HG02610 (cell line): Measurements from ENCODE around the gene OR2T35.
"Not testable (repeated sequence)": the region's sequence is repeated elsewhere in the genome, so short reads cannot be mapped to it uniquely, and the experiment has no call there.

ENCODE experiments used
- ATAC-seq: cut with Tn5 transposase; IDR thresholded peaks from one replicate; pipeline ENCODE4 v1.9.1; 2021; ENCODE audit warnings: mild to moderate bottlenecking, moderate library complexity; ENCODE audit not compliant: unreplicated experiment

OR2T35 gene, protein sequence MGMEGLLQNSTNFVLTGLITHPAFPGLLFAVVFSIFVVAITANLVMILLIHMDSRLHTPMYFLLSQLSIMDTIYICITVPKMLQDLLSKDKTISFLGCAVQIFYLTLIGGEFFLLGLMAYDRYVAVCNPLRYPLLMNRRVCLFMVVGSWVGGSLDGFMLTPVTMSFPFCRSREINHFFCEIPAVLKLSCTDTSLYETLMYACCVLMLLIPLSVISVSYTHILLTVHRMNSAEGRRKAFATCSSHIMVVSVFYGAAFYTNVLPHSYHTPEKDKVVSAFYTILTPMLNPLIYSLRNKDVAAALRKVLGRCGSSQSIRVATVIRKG

DNA sequence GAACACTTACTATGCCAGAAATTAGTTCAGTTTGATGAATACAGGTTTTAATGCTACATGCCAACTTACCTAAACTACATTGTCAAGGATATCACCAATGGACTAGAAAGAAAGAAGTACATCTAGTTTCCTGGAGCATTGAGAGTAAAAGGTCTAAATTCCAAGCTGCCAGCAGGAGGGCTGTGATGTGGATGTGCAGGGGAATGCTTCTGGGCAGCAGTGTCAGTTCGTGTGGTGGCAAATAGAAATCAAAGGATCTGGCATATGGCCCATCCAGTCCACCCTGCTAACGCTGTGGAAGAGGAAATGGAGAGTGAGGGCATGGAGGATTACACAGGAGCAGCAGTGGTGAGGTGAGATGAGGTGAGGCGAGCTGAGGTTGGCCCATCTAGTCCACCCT is at the start of gene OR2T35:
Gene OR2T35 (minus strand): TSS at position 101 of the 400 bp plus-strand sequence. CDS start 6,020 bp downstream, outside the sequence.
- ATAC-seq, result not testable (repeated sequence)

DNA sequence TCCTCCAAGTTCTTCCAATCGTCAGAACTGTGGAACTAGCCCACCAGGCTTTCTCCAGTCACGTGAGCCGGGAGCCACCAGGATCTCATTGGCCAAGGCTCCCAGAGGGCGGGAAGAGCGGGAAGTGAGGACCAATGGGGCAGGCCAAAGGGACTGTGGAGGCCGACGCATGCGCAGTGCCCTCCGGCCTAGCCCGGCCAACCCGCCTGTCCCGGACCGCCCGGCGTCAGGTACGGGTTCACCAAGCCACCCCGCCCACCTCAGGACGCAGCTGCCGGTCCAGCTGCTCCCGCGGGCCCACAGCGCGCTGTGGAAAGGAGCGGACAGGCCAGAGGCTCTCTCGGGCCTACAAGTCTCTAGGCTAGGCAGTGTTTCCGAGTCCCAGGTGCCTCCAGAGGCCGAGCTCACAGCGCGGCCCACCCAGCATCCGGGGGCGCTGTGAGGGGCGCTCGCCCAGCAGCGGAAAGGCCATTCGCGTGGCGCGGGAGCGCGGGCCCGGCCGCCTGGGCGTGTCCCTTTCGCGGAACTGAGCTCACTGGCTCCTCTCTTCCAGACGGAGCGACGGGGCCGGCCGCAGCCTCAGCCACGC is 46.6 kb upstream of the OR2T35 start:
- ATAC-seq, result no peak

DNA sequence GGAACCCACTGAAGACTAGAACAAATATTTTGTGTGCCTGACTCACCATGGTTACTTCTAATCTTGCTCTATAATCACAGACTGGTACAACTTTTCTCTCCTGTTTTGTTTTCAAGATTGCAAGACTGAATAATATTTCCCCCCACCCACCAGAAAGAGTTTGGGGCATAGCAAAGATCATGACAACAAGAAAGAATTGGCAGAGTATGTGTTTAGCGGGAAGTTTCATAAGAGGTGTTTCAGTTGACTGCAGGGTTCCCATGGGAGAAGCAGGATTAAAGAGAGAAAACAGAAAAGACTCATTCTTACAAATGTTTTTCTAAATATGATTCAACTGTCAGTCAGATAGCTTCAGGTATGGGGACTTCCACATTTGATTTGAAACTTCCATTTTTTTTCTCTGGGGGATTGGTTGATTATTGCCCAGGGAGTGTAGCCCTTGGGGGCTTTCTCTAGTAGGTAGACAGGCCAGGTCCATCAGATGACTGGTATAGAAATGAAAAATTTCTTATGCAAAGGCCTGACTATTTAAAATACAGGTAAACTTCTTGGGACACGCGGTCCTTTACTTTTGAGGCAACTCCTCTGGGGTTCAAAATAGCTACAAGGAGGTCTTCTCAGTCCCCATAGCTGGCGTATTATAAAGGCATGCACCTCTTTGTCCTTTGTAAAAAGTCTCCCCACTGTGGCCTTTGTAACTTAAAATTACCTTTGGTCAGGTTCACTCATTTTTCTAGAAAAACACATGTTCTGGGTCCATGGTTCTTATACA is 43.6 kb upstream of the OR2T35 start:
- ATAC-seq, result peak; percentile 81

DNA sequence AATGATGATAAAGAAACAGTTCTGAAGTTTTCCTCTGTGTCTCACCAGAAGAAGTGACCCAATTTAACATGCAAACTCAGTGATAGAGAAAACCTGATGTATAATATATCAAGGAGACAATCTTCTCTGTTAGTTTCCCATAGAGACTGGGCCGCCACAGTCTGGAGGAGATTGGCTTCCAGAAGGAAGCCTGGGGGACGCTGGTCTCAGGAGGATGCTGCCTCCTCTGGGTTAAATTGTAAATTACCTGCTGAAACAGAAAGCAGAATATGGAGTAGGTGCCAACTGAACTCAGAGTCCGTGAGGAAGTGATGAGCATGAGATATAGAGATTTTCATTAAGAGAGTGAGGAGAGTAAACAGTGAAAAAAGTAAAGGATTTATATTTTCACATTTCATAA is 41.7 kb upstream of the OR2T35 start:
- ATAC-seq, result peak; percentile 68

DNA sequence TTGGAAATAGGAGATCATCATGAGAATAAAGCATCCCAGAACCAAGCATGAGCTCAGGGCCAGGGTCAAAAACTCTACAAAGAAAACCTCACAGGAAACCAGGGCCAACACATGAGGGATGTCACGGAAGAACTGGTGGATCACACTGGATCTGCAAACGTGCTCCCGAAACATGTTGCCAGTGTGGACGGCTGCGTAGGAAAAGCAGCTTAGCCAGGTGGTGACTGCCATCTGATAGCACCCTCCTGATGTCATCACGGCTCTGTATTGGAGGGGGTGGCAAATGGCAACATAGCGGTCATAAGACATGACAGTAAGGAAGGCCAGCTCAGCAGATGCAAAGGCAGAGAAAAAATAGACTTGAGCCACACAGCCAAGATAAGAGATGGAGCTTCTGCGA is 36.6 kb upstream of the OR2T35 start:
- ATAC-seq, result no peak

DNA sequence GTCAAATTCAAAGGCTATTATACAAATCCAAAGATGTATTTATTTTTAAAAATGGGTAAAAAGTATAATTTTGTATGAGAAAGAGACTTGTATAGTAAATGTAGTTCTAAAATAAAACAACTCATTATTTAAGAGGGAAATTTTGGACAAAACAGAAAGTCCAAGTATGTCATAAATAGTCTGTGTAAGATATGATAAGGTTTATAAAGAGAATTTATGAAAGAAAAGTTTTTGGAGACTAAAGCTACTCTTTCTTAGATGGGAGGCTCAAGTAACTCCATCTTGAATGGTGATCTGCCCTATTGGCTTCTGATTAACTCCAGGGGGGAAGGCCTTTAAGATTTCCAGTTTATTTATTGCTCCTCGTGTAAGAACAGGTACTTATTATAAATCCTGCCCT is 24.9 kb upstream of the OR2T35 start:
- no peak for ATAC-seq

DNA sequence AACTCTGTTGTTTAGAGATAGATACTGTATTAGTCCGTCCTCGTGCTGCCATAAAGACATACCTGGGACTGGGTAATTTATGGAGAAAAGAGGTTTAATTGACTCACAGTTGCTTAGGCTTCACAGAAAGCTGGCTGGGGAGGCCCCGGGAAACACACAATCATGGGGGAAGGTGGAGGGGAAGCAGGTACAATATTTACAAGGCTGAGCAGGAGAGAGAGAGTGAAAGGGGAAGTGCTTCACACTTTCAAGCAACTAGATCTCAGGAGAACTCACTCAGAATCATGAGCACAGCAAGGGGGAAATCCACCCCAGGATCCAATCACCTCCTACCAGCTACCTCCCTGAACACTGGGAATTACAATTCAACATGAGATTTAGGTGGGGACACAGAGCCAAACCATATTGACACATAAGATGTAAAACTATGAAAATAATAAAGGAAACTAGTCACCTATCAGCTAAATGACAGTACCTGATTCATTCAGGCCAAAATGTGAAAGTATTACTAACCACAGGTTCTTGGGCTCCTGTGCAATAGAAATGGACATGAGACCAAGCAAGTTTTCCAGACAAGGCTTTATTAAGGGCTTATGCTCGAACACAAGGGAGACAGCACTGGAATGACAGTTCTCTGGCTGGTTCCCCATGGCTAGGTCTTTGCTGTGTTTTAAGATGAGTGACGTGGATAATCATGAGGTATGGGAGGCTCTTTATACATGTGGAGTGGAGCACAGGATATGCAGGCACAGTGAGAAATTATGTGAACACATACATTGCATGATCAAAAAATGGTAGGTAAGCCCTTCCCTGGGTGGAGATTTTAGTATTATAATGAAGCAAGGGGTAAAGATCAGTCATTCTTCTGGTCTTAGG is 18.6 kb upstream of the OR2T35 start:
- ATAC-seq, result peak; percentile 94

DNA sequence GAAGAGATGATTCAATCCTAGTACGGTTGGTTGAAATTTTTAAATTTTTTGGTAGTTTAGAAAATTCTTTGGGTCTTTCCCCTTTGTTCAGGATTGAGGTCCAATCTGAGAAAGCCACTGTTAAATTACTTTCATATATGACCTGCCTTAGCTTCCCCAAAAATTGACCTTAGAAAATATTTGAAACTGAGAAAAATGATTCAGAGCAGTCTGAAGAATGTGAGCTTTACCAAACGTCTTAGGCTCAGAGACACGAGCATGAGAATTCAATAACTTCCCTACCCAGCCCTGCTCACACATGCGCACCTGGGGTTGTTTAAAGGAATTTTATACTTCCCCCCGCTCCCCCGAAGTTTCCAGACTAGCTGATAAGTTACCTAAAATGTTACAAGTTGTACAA is 11.7 kb upstream of the OR2T35 start:
- peak; percentile 61 for ATAC-seq

DNA sequence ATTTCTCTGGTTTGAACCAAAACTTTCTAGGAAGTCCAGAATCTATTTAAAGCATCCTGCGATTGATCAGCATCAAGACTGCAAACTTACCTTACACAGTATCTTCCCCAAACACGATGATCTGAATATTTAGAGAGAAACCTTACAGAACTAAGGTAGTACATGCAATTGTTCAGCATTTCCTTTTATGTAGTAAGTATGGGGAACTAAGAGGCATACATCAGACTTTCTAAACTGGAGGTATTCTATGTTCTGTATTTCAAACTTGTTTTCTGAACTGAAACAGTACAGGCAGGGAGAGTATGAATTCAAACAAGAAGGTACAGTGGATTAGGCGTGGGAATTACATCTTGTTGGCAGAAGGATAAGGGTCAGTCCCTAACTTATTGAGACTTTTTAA is 10.3 kb upstream of the OR2T35 start, which contains the start of gene OR2T27:
Gene OR2T27 (minus strand): TSS at position 175 of the 400 bp plus-strand sequence. CDS start 4,644 bp downstream, outside the sequence.
- not testable (repeated sequence) for ATAC-seq

DNA sequence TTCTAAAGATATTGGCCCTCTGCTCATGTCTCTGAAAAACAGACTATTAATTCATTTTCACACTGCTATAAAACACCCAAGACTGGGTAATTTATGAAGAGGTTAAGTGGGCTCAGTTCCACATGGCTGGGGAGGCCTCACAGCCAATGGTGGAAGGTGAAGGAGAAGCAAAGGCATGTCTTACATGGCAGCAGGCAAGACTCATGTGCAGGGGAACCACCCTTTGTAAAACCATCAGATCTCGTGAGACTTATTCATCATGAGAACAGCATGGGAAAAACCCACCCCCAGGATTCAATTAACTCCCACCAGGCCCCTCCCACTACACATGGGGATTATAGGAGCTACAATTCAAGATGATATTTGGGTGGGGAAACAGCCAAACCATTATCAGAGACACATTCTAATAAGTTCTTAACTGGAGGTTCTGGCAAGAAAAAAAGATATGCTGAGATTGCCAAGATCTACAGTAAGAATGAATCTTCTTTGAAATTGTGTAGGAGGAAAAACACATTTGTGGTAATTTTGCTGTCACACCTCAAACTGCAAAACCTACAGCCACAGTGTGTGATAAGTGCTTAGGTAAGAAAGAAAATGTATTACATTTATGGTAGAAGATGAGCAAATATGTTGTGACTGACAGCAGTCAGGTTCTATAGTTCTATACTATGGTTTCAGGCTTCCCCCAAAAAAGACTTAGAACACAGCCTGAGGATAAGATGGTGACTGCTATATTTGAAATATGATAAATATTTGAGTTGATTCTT is 3.9 kb upstream of the OR2T35 start:
- not testable (repeated sequence) for ATAC-seq

DNA sequence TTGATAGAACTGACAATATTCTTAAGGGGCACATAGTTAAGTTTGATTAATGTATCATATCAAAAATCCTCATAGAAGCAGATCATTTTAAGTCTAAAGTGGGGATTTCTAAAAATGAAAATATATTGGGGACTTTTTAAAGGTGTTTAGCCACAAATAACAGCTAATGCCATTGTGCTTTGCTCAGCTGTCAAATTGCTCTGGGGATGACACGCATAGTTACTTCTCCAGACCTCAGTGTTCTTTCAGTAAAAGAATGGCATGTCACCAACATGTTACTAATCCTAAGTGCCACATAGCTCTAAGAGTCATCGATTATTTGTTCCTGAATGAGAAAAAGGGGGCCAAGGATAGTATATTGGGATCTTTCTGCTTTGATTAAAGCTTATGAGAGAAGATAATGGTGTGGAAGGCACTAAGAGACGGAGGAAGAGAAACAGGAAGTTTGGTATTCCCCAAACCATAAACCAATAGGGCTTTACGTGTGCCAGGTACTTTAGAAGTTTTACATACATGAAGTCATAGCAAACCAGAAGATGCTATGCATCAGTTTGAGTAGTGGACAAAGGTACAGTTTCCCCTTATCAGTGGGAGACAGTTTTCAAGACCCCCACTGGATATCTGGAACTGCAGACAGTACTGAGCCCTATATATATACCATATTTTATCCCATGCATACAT is 2.0 kb downstream of the OR2T35 start:
- peak; percentile 74 for ATAC-seq

DNA sequence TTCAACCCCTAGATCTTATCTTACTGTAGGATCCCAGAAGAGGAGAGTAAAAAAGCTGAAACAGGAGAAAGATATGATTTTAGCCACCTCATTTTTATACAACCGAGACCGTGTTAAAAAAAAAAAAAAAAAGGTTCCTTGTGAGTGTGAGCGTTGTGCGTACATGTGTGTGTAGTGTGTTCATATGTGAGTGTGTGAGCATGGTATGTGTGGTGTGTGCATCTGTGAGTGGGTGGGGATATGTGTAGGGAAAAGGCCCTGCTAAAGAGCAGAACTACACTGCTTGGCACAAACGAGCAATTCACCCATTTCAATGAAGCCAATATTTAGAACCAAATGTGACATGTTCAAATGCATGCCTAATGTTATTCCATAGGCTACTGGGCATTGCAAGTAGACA is 3.5 kb downstream of the OR2T35 start:
- ATAC-seq, result not testable (repeated sequence)

DNA sequence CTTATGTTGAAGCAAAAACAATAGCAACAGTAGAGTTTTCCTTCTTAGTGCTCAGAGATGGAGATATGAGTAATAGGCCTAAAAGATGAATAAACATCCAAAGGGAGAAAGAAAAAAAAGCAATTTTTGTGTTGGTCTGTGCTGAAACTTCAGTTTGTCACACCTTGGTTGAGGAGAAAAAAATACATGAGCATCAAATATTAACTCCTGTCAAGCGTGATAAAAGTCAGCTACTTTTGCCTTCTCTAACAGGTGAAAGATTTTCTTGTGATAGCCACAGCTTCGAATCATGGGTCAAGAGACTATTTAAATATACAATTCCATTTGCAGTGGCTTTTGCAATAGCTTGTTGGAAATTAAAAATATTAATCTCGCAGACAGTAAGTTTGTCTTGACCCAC is 4.2 kb downstream of the OR2T35 start:
- ATAC-seq, result peak; percentile 37

DNA sequence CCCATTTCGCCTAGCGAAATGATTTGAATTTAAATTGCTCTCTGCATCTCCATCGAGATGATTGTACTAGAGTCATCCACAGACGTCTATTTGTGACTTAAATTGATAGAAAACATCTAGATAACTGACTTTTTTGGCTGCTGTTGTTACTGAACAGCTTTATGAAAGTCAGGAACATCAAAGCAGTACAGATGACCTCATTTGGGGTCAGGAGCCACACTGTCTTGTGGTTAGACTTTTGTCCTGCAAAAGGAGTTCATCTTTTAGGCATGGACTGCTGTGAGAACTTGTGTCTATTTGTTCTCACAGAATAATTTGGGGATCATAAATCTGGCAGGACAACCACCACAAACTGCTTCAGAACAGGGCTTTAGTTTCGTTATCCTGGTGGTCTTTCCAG is 5.4 kb downstream of the OR2T35 start:
- peak; percentile 43 for ATAC-seq

DNA sequence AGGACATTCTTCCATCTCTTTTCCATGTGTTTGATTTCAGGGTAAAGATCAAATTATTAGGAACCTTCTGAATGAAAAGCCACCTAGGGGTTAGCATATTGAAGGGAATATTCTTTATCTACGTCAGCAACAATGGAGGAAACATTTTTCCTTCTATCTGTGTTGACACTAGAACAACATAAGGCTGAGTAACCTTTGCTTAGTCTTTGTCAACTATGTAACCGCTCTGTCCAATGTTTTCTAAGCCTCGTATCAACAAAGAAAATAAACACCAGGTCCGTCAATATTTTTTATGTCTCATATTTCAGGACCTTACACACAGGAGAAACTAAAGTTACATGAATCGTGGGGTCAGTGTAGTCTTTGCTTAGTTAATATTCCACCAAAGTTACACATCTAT is 8.5 kb downstream of the OR2T35 start:
- ATAC-seq, result not testable (repeated sequence)

DNA sequence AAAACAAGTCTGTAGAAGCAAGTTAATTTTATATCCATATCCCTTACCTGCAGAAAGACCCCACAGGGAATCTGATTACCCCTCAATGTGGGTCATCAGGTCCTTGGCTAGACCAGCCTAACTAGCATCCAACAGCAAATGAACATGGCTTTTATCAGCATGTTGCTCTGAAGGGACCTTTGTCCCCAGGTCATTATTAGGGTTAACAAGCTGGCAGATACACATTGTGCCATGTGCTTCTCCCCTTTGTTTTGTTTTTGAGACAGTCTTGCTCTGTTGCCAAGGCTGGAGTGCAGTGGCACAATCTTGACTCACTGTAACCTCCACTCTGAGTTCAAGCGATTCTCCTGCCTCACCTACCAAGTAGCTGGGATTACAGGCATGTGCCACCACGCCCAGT is 10.1 kb downstream of the OR2T35 start, which contains the start of gene OR2T11:
Gene OR2T11 (minus strand): TSS at position 101 of the 400 bp plus-strand sequence. CDS start 7,963 bp downstream, outside the sequence.
- ATAC-seq, result not testable (repeated sequence)

DNA sequence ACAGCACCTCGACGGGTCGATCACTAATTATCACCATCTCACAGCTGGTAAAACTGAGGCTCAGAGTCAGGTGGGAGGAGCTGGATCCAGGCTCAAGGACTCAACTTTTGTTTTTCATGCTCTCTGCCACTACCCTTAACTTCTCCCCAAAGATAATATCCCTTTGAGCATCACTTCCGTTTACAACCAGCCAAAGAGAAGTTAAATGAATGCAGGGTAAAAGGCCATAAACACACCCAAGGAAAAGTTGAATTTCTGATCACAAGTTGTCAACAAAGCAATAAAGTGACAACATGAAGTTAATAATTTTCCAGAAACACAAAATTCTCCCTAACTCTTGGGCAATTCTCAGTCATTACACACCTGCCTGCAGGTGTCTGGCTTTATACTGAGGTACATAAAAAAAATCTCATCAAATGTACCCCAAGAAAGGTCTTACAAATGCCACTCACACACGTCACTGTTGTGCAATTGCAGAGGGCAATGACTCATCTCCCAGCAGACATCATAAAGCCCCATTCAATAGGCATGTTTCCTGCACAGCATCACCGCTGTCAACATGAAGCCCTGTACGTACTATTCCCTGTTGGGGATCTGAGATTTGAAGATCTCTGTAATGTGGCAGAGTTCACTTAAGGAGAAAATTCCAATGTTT is 13.6 kb downstream of the OR2T35 start:
- no peak for ATAC-seq

DNA sequence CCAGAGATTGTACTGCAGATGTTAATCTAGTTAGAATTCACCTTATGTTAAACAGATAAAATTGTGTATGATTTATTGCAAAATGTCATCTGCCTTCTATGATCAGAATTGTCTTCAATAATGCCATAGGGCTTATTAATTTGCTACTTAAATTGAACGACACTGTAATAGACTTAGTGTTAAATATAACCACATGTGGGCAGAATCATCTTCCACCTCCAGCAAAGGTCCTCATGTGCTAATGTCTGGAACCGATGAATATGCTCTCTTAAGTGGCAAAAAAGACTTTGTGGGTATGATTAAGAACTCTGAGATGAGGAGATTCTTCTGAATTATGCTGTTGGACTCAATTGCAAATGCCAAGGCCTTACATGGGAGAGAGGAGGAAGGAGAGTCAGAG is 14.5 kb downstream of the OR2T35 start:
- no peak for ATAC-seq
